Muscle layer of colon (tissue), 2 donors: Measurements from ENCODE around the gene IL34.

Source experiments
- H3K27ac ChIP-seq: one replicate; pipeline ENCODE4 v1.7.0; 2013; ENCODE audit warnings: low read depth, mild to moderate bottlenecking, low read length, moderate library complexity
- H3K27me3 ChIP-seq, 2 donors: one replicate each; pipeline ENCODE4 v1.7.0; 2013; ENCODE audit warnings: low read length in 2 of 2, mild to moderate bottlenecking in 2 of 2; ENCODE audit not compliant: insufficient read depth in 2 of 2, control insufficient read depth in 1 of 2
- H3K36me3 ChIP-seq: one replicate; pipeline ENCODE4 v1.7.0; 2013; ENCODE audit warnings: mild to moderate bottlenecking, low read length; ENCODE audit not compliant: insufficient read depth
- H3K4me1 ChIP-seq: one replicate; pipeline ENCODE4 v1.7.0; 2013; ENCODE audit warnings: mild to moderate bottlenecking, low read length; ENCODE audit not compliant: insufficient read depth
- H3K4me3 ChIP-seq, 2 donors: one replicate each; pipeline ENCODE4 v1.7.0; 2013; ENCODE audit warnings: low read length in 2 of 2, low read depth in 1 of 2, mild to moderate bottlenecking in 1 of 2, moderate library complexity in 1 of 2
- H3K9ac ChIP-seq: one replicate; pipeline ENCODE4 v1.7.0; 2013; ENCODE audit warnings: low read length
- H3K9me3 ChIP-seq: one replicate; pipeline ENCODE4 v1.7.0; 2013; ENCODE audit warnings: mild to moderate bottlenecking, low read length
- donor health status: abdominal sarcoma.
- donor health status: Adenocarcinoma of cecum.

IL34 gene

DNA sequence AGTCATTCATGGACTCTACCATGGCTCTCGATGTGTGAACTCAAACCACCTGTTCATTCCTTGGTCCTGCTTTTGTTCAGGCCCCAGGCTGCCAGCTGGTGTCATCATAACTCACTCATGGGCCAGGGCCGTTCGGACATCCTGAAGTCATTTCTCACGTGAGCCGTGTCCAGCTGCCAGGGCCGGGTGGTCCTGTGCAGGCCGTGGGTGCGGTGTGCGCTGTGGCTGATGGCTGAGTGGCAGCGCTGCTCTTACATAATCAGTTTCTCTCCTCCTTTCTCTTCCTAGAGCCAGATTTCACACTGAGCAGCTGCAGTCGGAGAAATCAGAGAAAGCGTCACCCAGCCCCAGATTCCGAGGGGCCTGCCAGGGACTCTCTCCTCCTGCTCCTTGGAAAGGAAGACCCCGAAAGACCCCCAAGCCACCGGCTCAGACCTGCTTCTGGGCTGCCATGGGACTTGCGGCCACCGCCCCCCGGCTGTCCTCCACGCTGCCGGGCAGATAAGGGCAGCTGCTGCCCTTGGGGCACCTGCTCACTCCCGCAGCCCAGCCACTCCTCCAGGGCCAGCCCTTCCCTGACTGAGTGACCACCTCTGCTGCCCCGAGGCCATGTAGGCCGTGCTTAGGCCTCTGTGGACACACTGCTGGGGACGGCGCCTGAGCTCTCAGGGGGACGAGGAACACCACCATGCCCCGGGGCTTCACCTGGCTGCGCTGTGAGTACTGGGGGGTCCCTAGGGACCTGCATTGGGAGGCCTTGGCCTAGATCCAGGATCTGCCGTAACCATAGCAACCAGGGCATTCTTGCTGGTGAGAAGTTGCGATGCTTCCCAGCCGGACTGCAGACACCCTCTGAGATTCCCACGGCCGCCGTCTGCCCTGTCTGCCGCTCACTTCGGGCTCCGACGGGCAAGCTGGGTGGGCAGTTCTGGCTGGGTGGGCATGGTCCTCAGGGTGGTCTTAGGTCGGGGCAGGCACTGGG is at the start of gene IL34:
Gene IL34 (plus strand): TSS at position 300 of the 982 bp plus-strand sequence. CDS start 389 bp downstream, at position 689.
- Histone ChIP-seq H3K4me3 (no peak within 1 kb of the TSS), H3K9ac (no peak within 1 kb of the TSS), H3K9me3 (no peaks in the 10 kb centered on the region), H3K27ac (peak within 1 kb of the TSS; percentile 19), H3K4me1 (no peaks in the 10 kb centered on the region), H3K27me3 (no peaks in the 10 kb centered on the region), H3K36me3 (no peaks in the 10 kb centered on the region)

GRCh38 chr16:70597135-70597835 is 49.1 kb upstream of the IL34 start:
- H3K9me3 ChIP-seq, result no peaks in the 10 kb centered on the region
- no peaks in the 10 kb centered on the region for H3K4me1 ChIP-seq
- H3K27me3 ChIP-seq, result no peaks in the 10 kb centered on the region
- H3K4me3 ChIP-seq, result no peak overlapping the region
- no peak overlapping the region for H3K9ac ChIP-seq
- no peaks in the 10 kb centered on the region for H3K36me3 ChIP-seq
- H3K27ac ChIP-seq, result no peak overlapping the region

DNA sequence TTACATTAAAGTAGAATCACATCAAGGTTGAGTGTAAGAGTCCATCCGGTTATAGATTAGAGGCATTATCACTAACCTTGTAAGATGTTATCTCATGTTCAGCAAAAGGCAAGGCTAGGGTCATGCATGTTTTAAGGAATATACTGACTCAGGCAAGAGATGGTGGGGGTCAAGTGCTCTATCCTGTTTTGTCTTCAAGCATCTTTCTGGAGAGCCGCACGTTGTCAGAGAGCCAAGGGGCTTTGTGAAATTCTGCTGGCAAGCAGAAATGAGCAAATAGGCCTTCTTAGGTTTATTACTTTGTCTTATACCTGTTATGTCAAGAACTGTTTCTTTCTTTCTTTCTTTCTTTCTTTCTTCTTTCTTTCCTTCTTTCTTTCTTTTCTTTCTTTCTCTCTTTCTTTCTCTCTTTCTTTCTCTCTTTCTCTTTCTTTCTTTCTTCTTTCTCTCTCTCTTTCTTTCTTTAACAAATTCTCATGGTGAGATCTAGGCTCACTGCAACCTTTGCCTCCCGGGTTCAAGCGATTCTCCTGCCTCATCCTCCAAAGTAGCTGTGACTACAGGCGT is 47.3 kb upstream of the IL34 start:
- Histone ChIP-seq H3K27ac (no peak overlapping the region), H3K4me3 (no peak overlapping the region), H3K27me3 (no peaks in the 10 kb centered on the region), H3K9me3 (no peaks in the 10 kb centered on the region), H3K4me1 (no peaks in the 10 kb centered on the region), H3K36me3 (no peaks in the 10 kb centered on the region), H3K9ac (no peak overlapping the region)

DNA sequence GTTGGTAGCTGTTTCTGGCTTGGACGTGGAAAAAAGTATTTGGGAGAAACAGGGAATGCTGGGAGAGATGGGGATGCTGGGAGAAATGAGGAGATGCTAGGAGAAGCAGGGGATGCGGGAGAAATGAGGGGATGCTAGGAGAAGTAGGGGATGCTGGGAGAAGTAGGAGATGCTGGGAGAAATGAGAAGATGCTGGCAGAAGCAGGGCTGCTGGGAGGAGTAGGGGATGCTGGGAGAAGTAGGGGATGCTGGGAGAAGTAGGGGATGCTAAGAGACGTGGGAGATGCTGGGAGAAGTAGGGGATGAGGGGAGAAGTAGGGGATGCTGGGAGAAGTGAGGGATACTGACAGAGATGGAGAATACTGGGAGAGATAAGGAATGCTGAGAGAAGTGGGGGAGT is 45.6 kb upstream of the IL34 start:
- H3K36me3 ChIP-seq, result no peaks in the 10 kb centered on the region
- no peaks in the 10 kb centered on the region for H3K4me1 ChIP-seq
- no peaks in the 10 kb centered on the region for H3K9me3 ChIP-seq
- no peak overlapping the region for H3K27ac ChIP-seq
- no peaks in the 10 kb centered on the region for H3K27me3 ChIP-seq
- no peak overlapping the region for H3K4me3 ChIP-seq
- H3K9ac ChIP-seq, result no peak overlapping the region

GRCh38 chr16:70601576-70602575 is 44.5 kb upstream of the IL34 start:
- H3K4me1 ChIP-seq, result no peaks in the 10 kb centered on the region
- H3K27ac ChIP-seq, result no peak overlapping the region

DNA sequence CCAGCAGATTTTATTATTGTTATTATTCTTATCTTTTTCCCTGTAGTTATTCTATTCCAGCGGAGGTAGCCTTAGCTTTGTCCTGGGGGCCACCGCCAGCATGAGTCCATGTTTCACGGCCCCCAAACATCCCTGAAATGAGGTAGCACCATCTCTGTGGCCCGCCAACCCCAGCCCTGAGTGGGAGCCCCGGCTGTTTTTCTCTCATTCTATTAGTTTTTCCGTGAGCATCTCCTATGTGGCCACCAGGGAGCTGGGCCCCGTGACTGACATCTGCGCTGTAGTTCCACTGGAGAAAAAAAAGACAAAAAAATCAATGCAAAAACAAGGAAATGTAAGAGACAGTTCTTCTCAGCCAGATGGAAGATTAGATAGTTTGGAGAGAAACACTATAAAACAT is 43.5 kb upstream of the IL34 start:
- Histone ChIP-seq H3K9me3 (no peaks in the 10 kb centered on the region), H3K36me3 (no peaks in the 10 kb centered on the region), H3K4me1 (no peaks in the 10 kb centered on the region), H3K27me3 (no peaks in the 10 kb centered on the region), H3K4me3 (no peak overlapping the region), H3K27ac (no peak overlapping the region), H3K9ac (no peak overlapping the region)

More at GRCh38 chr16:70601576-70602575, 44.5 kb upstream of the IL34 start:
- H3K27me3 ChIP-seq, result no peaks in the 10 kb centered on the region
- no peak overlapping the region for H3K9ac ChIP-seq
- H3K36me3 ChIP-seq, result no peaks in the 10 kb centered on the region
- H3K4me3 ChIP-seq, result no peak overlapping the region
- H3K9me3 ChIP-seq, result no peaks in the 10 kb centered on the region

- Histone ChIP-seq H3K4me1 (no peaks in the 10 kb centered on the region), H3K9ac (no peak overlapping the region), H3K27me3 (no peaks in the 10 kb centered on the region), H3K9me3 (no peaks in the 10 kb centered on the region), H3K27ac (no peak overlapping the region), H3K4me3 (no peak overlapping the region), H3K36me3 (no peaks in the 10 kb centered on the region)
Observed at GRCh38 chr16:70604407-70605282, 41.7 kb upstream of the IL34 start.

DNA sequence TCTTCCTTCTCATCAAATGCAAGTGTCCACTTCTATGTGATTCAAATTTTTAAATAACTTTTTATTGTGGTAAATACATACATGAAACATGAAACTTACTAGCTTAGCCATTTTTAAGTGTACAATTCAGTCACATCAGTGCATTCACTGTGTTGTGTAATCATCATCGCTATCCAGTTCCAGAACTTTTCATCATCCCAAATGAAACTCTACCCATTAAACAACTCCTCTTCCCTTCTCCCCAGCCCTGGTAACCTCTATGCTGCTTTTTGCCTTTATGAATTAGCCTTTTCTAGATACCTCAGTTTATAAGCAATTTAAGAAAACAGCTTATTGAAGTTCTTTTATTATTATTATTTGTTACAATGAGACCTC is 41.1 kb upstream of the IL34 start:
- Histone ChIP-seq H3K27ac (no peak overlapping the region), H3K4me1 (no peaks in the 10 kb centered on the region), H3K4me3 (no peak overlapping the region), H3K9ac (no peak overlapping the region), H3K36me3 (no peaks in the 10 kb centered on the region), H3K9me3 (no peaks in the 10 kb centered on the region), H3K27me3 (no peaks in the 10 kb centered on the region)

DNA sequence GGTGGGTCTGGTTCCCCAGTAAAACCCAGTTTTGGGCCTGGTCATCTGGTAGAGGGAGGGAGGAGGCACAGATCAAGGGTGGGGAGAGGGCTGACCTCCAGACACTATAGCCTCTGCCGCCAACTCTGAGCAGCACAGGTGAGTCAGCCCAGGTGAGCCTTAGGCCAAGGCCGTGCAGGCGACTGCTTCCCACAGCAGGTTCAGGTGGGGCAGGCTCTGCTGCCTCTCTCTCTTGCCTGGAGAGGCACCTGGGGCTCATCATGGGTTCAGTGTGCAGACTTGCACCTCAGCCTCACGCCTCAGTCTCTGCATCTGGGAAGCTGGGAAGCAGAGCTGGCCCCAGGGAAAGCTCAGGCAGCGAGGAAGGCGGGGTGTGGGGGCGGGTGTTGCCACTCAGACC is 37.8 kb upstream of the IL34 start:
- Histone ChIP-seq H3K4me1 (no peaks in the 10 kb centered on the region), H3K9ac (no peak overlapping the region), H3K9me3 (no peaks in the 10 kb centered on the region), H3K27me3 (no peaks in the 10 kb centered on the region), H3K36me3 (no peaks in the 10 kb centered on the region), H3K4me3 (no peak overlapping the region), H3K27ac (no peak overlapping the region)
